ENCODE results near the gene SPRR2F. TPM values are rescaled to one million over a fixed set of nuclear protein-coding genes. Genes with fewer than 3 reads are reported as not detected.

Gene SPRR2F
- total and polyA plus RNA-seq, 2 of the 4 experiments (the other 2 are of a cell fraction): not detected

DNA sequence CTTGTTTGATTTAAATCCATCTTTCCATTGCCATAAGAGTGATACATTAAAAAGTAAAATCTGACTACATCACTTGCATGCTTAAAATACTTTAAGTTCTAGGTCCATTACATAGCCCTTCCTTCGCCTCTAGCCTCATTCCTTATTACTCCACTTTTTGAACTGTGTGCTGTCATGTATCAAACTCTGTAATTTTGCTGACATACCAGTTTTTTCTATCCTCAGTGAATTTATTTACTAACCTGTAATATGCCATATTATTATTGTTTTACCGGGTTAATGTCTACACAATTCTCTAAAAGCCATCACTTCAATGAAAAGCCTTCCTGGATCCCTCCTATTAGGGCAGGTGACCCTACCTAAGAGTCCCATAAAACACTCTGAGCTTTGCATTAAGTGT is 42.2 kb upstream of the SPRR2F start:
- Histone ChIP-seq H2AK5ac (ENCODE audit: low read depth, low read length) (no peak overlapping the region), H2BK15ac (ENCODE audit: low read depth, low read length) (no peak overlapping the region), H3K4me3 (ENCODE audit: insufficient read depth, low read depth, low read length) (no peak overlapping the region), H3K56ac (ENCODE audit: extremely low read depth, insufficient read depth, low read length) (no peak overlapping the region), H2BK5ac (ENCODE audit: low read depth, low read length, poor library complexity, severe bottlenecking) (no peak overlapping the region), H4K20me1 (ENCODE audit: insufficient read depth, low read length) (no peaks in the 10 kb centered on the region), H3K4me1 (ENCODE audit: control insufficient read depth, insufficient read depth, low read length) (no peaks in the 10 kb centered on the region), H3K23ac (ENCODE audit: low read depth, low read length) (no peak overlapping the region), H4K91ac (ENCODE audit: insufficient read depth, low read depth, low read length) (no peak overlapping the region), H3K9me1 (ENCODE audit: insufficient read depth, low read length) (no peaks in the 10 kb centered on the region), H3K4me2 (ENCODE audit: low read depth, low read length) (no peak overlapping the region), H3K9me3 (ENCODE audit: control insufficient read depth, insufficient read depth, low read length) (no peaks in the 10 kb centered on the region), H2AFZ (replicated peaks; ENCODE audit: low read length, poor library complexity) (no peak overlapping the region), H3K4ac (ENCODE audit: low read depth, low read length) (no peak overlapping the region), H3K27me3 (ENCODE audit: control insufficient read depth, insufficient read depth, low read length) (no peaks in the 10 kb centered on the region), H3K27ac (ENCODE audit: insufficient read depth, low read length) (no peak overlapping the region), H3K9ac (ENCODE audit: low read depth, low read length) (no peak overlapping the region), H4K8ac (ENCODE audit: low read depth in 2 of 2, low read length in 2 of 2) (no peak overlapping the region), H3K18ac (ENCODE audit: low read depth, low read length) (no peak overlapping the region), H3K79me1 (ENCODE audit: low read depth in 1 of 2, low read length in 2 of 2) (no peaks in the 10 kb centered on the region), H3K36me3 (ENCODE audit: control insufficient read depth, insufficient read depth, low read length) (no peaks in the 10 kb centered on the region), H3K14ac (replicated peaks; ENCODE audit: low read depth, low read length) (no peak overlapping the region), H2AK9ac (replicated peaks; ENCODE audit: low read depth, low read length, poor library complexity) (no peak overlapping the region), H2BK120ac (ENCODE audit: low read depth, low read length) (no peak overlapping the region), H4K5ac (ENCODE audit: low read depth, low read length) (no peak overlapping the region), H2BK20ac (ENCODE audit: low read depth, low read length) (no peak overlapping the region)
- in situ Hi-C loops (cut with MboI; ENCODE audit: low sequenced_read_pairs): no loop called here
- no peak for DNase-seq
- intact Hi-C loops (cut with micrococcal nuclease): no loop called here
- dilution Hi-C loops (cut with HindIII; ENCODE audit: low sequenced_read_pairs, unreplicated experiment): no loop called here
- ChIA-PET POLR2A (ENCODE audit: unreplicated experiment) (no interaction called here), CTCF (no interaction called here)
- ATAC-seq (ENCODE audit: low read depth): no peak
- BruUV-seq (replicated peaks): no TSS peak
- TF ChIP-seq MAFK (IDR thresholded peaks at IDR 0.05; ENCODE audit: low read depth, low read length) (peak; percentile 88), MAZ (IDR thresholded peaks at IDR 0.05; ENCODE audit: borderline replicate concordance, low read depth, low read length) (no peak), RCOR1 (IDR thresholded peaks at IDR 0.05; ENCODE audit: insufficient replicate concordance, low read length) (no peak)
- TF ChIP-seq, protein P1, sequence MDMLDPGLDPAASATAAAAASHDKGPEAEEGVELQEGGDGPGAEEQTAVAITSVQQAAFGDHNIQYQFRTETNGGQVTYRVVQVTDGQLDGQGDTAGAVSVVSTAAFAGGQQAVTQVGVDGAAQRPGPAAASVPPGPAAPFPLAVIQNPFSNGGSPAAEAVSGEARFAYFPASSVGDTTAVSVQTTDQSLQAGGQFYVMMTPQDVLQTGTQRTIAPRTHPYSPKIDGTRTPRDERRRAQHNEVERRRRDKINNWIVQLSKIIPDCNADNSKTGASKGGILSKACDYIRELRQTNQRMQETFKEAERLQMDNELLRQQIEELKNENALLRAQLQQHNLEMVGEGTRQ (IDR thresholded peaks at IDR 0.05; ENCODE audit: low read depth, low read length): no peak
- WGBS, 2 experiments (ENCODE audit: extremely low coverage in 2 of 2, insufficient read length in 1 of 2): no CpG with 5 or more reads among the region's 2 CpGs

All from IMR-90 (cell line).